GM03348 (cell line): Measurements from ENCODE around the gene SORCS2.

ENCODE experiments used
- DNase-seq: peaks from one replicate; pipeline ENCODE4 v3.0.0; 2012; ENCODE audit warnings: low spot score

Gene SORCS2

DNA sequence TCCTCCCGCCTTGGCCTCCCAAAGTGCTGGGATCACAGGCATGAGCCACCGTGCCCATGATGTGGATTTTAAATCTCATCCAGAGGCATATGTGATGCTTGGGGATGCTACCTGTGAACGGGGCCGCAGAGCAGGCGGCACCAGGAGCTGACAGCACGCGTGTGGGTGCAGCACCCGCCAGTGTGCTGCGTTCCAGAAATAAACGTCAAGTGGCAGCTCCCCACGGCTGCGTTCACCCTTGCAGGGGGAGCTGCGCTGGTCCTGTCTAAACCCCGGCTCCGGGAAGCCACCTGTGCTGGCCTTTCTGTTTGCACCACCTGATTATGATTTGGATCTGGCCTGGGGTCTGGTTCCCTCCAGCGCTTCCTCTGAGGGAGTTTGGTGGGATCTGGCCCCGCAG, 77.8 kb downstream of the SORCS2 start:
- no peak for DNase-seq

DNA sequence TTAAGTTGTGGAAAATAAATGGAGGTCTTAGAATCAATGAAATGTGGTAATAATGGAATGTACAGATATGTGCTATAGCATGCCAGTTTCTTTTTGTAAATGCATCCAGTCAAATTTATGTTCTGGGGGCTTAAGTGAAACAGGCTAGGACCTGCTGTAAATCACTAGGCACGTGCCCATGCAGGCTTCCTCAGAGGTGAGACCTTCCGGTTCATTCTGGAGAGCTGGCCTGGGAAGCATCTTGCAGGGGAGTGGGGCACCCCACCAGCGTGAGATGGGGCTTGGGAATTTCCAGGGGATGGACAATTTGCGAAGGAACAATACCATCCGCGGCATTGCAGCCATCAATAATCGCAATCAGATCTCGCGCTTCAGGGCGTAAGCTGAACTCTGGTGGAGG, 80.1 kb downstream of the SORCS2 start:
- no peak for DNase-seq

DNA sequence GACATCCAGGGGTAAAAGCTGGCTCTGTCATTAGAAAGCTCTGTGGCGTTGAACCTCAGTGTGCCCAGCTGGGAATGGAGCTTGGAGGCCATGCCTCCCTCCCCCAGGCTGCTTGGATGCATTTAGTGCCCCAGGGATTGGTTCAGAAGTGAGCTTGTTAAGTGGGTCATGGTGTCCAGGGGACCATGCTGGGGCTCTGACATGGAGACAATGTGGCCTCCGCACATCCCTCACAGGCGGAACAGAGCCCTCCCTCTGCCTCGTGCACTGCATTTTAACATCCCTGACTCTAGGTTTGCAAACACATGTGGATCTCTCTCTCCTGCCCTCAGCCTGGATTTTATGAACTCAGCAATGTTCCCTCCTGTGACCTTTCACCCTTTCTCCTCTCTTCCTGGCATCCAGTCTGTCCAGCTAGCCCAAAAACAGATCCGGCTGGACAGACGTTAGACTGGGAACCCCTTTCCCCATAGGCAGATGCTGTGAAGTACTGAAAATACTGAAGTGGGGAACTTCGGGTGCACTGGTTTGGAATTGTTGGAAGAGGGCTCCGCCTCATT, 81.5 kb downstream of the SORCS2 start:
- no peak for DNase-seq

DNA sequence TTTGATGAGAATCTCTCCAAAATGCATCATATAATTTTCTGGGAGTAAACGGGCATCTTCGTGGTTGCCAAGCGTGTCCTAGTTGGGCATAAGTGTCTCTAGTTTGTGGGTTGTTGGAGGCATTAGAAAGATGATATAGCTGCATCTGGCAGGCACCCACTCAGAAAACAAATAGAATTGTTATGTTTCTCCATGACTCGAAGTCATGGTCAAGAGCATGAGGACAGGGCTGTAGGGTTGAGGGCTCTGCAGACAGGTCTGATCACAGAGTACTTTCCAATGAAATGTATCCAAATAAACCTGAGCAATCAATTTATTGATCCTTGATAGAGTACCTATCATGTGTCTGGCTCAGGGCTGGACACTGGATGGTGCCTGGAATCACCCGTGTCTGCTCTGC, 82.7 kb downstream of the SORCS2 start:
- no peak for DNase-seq

DNA sequence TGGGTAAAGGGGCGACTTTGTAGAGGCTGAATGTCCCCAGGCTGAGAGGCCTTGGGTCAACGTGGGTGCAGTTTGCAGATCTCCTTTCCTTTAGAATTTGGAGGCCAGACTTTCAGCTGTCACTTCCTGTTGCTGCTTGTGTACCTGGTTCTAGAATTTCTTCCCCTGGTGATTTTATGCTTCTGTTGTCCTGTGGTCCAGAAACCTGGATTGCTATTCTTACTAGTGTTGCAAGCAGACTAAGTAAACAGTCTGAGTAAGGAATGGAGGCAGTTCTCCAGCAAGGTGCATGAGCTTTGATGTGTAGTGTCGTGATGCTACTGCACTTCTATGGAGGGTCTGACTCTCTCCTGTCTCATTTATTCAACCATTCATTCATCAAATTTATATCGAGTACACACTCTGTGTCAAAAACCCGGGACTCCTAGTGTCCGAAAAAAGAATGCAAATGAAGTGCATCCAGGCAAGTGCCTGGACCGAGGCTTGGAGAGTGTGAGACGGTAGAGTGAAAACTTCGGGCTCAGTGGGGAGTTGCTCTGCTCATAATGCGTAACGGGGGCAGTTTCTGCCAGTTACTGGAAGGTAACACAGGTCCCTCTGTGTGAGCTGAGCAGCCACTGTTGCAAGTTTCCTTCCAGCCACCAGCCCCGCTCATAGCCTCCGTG, 83.3 kb downstream of the SORCS2 start:
- DNase-seq, result no peak

DNA sequence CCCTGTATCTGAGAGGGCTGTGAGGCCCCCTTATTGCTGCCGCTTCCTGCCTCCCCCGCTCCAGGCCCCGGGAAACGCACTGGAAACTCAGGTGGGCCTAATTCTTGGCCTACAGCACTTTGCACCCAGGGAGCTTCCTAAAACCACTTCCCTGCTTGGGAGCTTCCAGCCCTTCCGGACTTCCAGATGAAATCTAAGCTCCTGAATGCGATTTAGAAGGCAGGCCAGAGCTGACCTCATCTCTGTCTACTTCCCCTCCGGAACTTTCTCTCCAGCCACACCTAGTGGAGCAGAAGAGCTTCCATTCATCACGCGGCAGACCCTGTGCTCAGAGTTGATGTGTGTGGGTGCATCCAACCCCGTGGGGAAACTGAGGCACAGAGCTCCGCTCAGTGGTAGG, 84.2 kb downstream of the SORCS2 start:
- DNase-seq, result peak; percentile 67

DNA sequence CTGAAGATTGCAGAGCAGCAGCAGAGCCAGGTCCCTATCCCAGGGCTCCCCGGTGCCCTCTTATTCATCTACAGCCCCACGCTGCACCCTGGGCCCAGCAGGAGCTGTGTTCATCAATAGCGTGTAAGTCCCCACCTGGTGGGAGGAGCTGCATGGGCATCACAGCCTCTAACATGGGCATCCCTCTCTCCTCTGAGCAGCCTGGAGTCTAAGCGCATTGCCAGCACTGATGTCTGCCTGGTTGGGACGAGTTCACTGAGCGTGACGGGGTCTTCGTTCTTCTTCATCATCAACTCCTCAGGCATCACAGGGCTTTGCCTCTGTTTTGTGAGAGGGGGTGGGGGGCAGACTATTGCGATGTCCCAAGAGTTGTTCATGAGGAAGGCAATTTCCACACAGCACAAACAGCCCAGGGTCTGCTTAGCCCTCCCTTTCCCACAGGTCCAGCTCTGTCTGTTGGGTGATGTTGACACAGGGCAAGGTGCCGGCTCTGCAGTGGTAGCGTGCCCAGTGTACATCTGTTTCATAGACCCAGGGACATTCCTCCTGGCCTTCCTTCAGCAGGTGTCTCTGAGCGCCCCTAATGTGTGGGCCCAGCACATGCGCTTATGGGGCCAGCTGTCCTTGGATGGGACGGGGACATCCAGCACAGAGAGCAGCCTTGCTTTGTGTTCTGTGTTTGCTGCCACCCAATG, 85.9 kb downstream of the SORCS2 start:
- no peak for DNase-seq

DNA sequence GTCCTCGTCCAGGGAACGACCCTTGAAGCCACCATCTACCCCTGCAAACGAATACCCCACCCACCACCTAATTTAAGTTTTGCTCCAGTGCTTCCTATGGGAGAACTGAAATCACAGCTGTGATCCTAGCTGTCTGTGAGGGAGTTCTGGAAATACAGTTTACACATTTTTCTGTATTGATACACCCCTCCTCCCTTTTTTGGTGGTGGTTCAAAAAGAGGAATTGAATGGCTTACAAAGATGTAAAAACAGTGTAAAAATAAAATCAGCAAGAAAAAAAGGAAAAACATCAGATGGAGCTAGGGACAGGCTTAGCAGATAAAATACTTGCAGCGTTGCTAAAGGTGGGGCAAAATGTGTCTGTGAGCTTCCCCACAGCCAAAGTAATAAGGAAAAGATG, 86.6 kb downstream of the SORCS2 start:
- no peak for DNase-seq

DNA sequence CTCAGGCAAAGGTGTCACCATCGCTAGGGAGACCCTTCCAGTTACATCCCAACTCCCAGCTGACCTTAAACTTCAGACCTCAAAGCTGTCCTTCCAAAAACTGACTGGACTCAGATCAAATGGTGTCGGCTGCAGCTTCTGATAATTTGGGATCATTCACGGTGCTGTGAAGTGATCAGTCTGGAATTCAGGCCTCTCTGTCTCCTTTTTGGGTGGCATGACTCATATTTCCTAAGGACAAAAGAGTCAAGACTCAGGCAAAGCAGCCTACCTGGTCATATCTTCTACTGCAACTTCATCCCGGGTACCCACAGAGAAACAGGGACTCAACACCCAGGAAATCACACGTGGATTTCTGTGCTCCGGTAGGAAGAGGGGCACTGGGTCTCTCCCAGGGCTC, 87.6 kb downstream of the SORCS2 start:
- peak; percentile 53 for DNase-seq

DNA sequence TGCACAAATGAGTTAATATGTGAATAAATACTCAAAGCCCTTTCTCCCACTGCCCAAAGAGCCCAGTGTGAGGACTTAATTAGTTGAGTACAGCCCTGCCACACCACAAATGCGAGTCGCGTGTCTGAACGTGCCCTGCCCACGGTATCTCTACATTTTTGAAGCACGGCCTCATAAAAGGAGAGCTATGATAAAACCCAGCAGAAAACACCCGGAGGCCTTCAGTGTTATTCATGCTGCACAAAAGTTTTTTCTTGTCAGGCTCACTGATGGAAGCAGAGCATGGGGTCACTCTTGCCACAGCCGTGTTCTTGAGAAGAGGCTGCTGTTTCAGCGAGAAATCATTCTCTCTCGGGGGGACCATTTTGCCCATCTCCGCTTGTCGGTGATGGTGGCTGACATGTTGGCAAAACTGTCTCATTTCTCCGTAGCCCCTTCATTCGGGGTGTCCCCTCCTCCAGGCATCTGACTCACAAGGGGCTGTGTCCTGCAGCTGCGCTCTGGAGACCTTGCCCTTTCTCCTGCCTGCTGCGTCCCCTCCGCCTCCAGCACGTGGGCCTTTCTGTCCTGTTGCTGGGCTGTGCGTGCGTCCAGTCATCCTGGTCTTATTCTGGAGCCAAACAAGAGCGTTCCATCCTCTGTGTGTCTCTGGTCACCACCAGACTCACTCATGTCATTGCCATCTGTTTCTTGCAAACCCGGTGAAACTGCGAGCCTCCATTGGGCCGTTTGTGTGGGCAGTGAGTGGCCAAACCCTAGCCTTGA, 88.8 kb downstream of the SORCS2 start:
- DNase-seq, result peak; percentile 49

DNA sequence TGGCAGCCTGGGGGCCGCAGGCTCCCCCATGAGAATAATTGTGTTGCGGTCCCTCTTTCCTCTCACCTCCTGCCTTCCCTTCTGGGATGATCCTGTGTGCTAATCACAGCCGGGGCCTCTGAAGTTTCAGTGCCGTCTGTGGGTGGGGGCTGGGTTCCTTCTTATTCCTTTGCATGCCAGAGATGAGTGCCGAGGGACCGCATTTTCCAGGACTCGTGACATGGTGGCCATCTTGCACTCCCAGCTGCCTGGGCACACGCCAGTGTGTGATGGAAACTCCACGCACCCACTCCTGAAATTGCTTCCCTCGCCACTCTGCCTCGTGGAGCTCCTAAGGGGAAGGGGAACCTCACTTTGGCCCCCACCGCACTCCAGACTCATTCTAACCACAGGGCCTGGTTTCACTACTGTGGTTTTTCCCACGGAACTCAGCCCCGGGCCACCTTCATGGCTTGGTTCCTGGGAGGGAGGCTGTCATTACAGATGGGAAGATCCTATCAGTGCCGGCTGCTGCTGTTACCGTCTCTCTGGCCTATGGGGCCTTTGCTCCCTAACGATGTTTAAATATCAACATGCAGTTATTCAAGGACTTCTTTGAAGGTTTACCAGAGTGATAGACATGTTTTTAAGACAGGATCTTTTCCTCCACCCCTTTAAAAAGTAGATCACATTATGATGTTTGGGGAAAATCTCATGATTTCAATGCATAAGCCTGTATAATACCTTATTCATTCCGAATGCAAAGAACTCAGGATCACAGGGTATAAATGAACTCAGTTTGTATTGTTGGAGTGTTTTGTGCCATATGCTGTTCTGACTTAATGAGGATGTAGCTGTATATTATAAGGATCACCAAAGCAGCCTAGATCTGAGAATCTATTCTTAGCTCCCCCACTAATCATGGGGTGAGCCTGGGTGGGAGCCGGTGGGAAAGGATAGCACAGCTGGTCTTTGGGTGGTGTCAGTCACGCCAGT, 89.6 kb downstream of the SORCS2 start:
- no peak for DNase-seq

DNA sequence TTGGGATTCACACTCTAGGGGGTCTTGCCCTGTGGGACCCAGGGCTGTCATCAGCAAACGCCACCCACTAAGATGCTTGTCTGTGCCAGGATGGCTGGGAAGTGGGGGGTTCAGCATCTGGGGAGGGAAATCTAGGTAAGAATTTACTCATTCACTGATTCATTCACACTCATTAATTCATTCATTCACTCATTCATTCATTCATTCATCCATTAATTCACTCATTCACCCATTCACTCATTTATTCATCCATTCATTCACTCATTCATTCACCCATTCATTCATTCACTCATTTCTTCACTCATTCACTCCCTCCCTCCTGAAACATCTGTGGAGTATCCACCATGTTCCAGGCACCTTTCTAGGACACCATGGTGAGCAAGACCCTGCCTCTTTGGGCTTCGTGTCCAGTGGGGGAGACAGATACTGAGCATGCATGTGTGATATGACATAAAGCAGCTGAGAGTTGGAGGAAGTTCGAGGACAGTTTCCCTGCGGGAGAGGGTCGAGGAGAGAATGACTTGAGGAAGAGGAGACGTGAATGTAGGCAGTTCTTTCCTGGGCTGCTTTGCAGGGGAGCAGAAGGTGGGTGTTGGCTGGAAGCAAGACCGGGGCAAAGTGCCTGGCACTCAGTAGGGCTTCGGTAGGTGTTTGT, 90.6 kb downstream of the SORCS2 start:
- DNase-seq, result no peak

DNA sequence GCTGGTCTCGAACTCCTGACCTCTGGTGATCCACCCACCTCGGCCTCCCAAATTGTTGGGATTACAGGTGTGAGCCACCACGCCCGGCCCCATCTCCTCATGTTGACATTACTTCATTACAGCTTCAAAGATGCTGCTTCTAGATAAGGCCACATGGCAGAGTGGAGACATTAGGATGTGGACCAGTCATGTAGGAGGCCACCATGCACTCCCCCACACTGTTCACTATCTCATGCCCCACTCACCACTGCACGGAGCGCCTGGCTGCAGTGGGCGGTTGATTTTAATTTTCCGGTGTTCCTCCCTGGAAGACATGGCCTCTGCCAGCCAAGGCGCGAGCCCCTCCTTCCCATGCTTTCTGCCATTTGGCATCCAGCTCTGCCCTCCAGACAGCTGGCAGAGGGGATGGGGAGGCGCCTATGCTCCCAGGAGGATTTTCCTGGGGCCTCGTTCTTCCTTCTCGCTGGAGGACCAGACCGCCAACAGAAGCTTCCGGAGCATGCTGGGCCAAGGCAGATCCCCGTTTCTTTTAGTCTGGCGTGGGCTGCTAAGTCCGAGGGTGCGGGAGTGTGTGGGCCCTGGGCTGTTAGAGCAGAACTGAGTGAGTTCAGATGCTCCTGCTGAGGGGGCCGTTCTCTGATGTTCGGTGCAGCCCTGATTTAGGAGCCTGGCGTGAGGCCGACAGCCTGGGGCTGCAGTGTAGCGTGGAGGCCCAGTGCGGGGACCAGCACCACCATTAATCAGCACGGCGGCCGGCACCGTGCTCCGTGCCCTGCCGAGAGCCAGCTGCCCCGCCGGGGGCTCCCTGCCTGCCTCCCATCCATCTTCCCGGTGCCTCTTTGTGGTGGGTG, 93.1 kb downstream of the SORCS2 start:
- no peak for DNase-seq

DNA sequence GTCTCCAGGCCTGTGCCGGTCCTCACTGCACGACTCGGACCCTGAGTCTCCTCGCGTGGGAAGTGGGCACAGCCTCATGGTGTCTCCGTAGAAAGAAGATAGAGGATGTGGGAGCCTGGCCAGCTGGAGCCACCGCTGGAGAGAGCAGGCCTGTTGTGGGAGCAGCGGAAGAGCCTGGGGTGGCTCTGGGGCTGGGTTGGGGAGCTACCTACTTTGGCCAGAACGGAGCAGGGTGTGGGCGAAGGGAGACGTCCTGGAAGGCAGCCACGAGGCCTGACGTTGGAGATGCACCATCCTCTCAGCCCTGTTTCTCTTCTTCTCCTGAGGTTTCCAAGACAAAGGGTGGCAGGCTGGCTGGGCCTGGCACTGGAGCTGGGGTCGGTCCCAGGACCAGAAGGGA, 93.8 kb downstream of the SORCS2 start:
- no peak for DNase-seq

DNA sequence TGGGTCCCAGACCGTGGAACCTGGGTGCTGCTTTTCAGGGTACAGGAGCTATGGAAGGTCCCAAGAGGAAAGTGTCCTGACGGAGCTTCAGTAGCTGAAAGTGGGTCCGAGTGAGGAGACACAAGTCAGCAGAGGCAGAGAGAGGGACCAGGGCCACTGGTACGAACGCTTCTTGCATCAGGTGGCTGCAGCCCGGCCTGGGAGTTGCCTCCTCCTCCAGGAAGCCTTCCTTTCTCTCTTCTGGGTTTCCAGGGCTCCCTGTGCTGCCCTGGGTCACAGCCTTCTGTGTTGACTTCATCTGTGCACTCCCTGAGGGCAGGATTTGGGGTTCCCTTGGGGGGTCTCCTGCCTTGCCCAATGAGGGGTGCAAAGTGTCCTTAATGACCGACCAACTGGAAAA, 94.5 kb downstream of the SORCS2 start:
- DNase-seq, result no peak

DNA sequence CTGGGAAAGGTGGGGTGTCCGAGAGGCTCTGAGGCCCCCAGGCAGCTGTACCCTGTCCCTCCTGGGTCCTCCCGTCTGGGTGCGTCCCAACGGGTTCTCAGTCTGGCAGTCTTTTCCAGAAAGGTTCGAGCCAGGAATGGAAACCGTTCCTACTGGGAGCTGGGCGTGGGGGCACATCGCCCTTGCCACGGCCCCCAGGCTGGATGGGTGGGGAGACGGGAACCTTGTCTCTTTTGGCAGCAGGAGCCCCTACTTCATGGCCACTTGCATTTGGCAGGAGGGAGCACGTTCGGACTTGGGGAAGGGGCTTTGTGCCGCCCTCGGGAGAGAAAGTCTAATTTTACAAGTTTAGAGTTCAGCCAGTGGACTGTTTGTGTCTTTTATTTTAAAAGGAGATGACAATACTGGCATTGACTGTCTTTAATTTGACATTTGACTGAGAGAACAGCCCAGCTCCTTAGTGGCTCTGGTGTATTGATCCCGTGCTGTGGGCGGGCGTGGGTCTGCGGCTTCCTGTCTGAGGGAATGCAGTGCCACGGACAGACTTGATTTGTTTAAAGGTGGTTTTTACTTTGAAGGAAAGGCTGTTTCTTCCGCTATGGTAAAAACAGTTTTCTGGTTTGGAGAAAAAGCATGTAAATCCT, 95.1 kb downstream of the SORCS2 start:
- no peak for DNase-seq

DNA sequence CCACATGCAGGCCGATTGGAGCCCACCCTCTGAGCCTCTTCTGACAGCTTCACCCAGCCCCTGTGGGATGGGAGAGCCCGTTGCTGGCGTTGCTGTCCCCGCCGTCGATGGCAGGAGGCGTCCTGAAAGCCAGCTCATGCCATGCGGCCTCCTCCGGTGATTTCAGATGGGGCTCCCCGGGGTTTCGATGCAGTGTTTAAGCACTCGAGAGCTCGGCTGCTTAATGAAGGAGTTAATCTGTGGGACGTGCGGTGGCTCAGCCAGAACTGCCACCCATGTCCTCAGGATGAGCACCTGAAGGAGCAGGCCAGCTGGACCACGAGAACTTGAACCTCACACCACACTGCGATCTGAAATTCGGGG, 95.6 kb downstream of the SORCS2 start:
- DNase-seq, result no peak

DNA sequence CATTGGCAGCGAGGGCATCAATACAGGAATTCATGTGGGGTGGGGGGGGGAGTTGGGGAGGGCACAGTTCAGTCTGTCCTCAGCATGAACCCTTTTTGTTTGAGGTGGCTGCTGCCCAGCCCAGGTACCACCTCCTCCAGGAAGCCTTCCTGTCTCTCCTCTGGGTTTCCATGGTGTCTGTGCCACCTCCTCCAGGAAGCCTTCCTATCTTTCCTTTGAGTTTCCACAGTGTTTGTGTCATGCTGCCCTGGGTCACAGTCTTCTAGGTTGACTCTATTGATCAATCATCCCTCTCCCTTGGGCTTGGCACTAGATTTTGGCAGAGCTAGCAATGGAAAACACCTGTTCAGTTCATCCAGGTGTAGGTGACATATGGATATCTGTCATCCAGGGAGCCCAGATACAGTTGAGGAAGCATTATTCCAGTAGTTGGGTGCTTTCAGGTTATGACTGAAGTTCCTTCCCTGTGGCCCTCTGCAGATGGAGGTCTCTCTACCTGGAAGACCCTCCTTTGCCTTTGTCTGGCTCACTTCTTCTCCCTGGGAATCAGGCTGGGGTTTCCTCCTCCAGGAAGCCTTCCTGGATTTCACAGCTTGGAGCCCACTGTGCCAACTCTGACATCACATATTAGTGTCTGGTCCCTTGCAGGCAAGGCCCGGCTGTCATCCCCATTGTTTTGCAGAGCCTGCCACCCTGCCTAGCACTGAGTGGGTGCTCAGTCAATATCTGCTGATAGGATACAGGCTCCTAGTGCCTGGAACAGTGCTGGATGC, 96.6 kb downstream of the SORCS2 start:
- no peak for DNase-seq

DNA sequence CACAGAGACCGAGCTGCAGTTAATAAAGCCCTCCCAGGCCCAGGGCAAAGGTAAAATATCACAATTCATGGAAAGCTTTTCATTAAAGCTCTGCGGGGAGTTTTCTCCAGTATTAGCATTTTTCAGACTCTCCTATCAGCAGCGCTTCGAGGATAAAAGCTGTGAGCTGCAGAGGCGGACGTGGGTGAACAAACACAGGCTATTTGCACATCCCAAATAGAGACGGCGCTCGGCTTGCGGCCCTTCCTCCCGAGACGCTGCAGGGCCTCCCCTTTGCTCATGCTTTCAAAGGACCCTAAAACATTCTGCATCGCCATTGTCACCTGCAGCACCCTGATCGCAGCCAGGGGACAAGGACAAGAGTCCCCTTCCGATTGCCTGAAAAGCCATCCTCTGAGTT, 97.3 kb downstream of the SORCS2 start:
- no peak for DNase-seq
